GM12878 (cell line): ENCODE results near the gene SLC6A20.

Experiments used
- NFYA ChIP-seq: IDR thresholded peaks from 2 replicates; pipeline ENCODE4 v1.6.1; 2011; ENCODE audit warnings: low read depth, mild to moderate bottlenecking, low read length, improper control_type of control experiment, borderline replicate concordance
- TF ChIP-seq, protein P1 (sequence below), 3 experiments: IDR thresholded peaks in 2 of 3; conservative IDR thresholded peaks in 1 of 3; 2 replicates each; pipeline ENCODE4 v1.5.1; 2011; ENCODE audit warnings: low read depth in 3 of 3, low read length in 3 of 3, mild to moderate bottlenecking in 3 of 3, control low read depth in 2 of 3, moderate library complexity in 2 of 3, inconsistent platforms in 1 of 3, mixed read lengths in 1 of 3; ENCODE audit not compliant: control insufficient read depth in 2 of 3, insufficient read depth in 1 of 3; ENCODE audit errors: extremely low read depth in 1 of 3

DNA sequence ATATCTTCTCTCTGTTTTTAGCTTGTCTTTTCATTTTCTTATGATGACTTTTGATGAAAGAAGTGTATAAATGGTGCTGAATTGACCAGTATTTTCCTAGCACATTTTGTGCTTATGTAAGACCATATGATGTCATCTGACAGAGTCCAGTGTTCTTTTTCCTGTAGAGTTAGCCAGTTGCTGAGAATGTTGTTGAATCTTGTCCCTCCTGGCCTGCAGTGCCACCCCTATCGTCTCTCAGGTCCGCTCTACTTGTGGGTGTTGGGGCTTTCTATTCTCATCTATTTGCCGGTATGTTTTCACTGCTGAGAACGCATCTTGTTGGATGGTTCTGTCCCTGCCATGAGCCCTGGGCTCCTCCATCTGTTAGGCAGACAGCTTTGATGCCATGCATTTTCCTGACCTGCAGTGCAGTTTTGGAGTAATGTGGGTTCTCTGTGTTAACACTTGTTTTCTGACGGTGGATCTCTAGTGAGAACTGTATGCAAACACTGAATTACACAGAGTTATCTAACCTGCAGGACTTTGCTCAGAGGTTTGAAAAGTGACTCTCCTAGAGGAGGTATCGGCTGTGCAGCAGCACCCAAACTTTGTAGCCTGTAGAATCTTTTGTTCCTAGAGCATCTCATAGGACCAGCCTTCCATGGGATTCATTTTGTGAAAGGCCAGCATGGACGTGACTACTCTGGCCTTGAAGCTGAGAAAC is 44.6 kb downstream of the SLC6A20 start:
- TF ChIP-seq, protein P1, sequence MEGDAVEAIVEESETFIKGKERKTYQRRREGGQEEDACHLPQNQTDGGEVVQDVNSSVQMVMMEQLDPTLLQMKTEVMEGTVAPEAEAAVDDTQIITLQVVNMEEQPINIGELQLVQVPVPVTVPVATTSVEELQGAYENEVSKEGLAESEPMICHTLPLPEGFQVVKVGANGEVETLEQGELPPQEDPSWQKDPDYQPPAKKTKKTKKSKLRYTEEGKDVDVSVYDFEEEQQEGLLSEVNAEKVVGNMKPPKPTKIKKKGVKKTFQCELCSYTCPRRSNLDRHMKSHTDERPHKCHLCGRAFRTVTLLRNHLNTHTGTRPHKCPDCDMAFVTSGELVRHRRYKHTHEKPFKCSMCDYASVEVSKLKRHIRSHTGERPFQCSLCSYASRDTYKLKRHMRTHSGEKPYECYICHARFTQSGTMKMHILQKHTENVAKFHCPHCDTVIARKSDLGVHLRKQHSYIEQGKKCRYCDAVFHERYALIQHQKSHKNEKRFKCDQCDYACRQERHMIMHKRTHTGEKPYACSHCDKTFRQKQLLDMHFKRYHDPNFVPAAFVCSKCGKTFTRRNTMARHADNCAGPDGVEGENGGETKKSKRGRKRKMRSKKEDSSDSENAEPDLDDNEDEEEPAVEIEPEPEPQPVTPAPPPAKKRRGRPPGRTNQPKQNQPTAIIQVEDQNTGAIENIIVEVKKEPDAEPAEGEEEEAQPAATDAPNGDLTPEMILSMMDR (IDR thresholded peaks at IDR 0.05 in 2 of 3, conservative IDR thresholded peaks at IDR 0.05 in 1 of 3; ENCODE audit: control insufficient read depth in 2 of 3, extremely low read depth in 1 of 3, insufficient read depth in 1 of 3, low read depth in 3 of 3, low read length in 3 of 3), result no peak
- no peak for TF ChIP-seq NFYA
